Hematopoietic multipotent progenitor cell treated with erythropoietin and hydrocortisone succinate and interleukin-3 and kit ligand, for 6 days (in vitro differentiated cells): ENCODE results near the gene OR51B2.
"Not testable (repeated sequence)": the region's sequence is repeated elsewhere in the genome, so short reads cannot be mapped to it uniquely, and the experiment has no call there.

Source experiments
- DNase-seq: peaks from one replicate; pipeline ENCODE4 v3.0.0-alpha.2; 2015

Gene OR51B2

DNA sequence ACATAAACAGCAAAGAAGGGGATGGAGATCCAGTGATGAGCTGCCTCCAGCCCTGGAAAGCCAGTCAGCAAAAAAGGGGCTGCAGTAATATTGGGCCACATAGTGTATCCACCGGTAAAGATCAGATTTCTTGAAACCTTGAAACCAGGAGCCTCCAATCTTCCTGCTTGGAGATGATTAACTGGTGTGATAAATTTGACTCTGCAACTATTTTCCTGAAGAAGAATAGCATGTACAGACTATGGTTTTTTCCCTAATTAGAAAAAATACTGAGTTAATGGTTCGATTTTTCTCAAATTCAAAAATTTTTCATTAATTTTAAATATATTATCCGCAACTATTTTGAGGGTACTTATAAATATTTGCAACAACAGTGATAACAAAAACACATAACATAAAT is at the start of gene OR51B2:
TSS of gene OR51B2 (minus strand) at position 101 of the 400 bp plus-strand sequence. CDS start at position 101, 0 bp downstream.
- no peak for DNase-seq

DNA sequence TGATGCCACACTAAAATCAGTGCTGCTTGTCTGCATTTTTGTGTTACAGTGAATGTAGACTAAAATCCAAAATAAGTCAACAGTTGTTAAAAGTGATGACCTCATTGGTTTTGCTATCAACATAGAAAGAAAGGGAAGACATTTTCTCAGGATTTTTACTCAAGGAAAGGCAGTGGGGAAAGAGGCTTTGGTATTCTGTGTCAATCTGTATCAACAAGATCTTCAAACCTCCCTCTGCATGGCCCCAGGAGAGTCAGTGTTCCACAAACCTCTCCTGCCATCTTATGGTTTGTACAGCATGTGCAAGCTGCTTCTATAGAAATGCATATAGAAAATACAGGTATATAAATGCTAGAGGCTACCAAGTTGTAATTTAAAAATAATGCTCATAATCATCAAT is 45.7 kb upstream of the OR51B2 start:
- peak; percentile 84 for DNase-seq

DNA sequence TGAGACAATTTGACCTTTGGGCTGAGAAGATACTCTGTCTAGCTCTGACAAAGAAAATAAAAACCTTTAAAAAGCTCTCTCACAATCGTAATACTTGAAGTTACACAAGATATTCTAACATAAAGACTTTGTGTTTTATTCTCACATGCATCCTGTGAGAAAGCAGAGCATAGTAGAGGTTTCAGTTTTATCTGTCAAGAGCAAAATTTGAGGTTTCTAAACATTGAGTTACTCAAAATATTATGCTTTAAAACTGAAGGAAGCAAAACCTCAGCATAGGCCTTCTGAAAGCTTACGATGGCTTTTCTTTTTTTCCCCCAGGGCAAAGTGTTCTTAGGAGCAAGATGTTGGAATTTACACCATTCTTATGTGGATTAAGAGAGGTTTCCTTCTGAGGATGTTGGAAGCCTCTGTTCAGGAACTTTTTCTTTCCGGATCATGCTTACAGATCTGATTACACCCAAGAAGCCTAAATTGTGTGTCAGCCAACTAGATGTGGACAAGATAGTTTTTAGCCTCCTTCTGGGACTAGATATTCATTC is 44.5 kb upstream of the OR51B2 start:
- DNase-seq: no peak

GRCh38 chr11:5367448-5368074 is 43.5 kb upstream of the OR51B2 start:
- DNase-seq: no peak

DNA sequence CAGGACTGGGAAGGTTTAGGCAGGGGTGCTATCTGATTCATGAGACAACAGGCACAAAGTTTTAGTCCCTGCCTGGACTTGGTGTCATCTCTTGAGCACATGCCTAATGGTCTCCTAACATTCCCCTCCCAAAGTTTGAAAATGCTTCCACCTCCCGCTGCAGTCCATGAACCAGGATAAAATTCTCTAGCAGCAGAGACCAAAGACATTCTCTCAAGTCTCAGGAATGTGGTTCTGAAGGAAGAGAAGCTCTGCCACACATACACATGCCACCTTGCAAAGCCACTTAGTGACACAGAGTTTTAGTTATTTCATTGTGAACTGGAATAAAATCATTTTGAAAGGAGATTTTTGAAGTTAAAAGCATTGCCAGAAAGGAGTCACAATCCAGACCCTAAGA is 42.8 kb upstream of the OR51B2 start:
- no peak for DNase-seq

DNA sequence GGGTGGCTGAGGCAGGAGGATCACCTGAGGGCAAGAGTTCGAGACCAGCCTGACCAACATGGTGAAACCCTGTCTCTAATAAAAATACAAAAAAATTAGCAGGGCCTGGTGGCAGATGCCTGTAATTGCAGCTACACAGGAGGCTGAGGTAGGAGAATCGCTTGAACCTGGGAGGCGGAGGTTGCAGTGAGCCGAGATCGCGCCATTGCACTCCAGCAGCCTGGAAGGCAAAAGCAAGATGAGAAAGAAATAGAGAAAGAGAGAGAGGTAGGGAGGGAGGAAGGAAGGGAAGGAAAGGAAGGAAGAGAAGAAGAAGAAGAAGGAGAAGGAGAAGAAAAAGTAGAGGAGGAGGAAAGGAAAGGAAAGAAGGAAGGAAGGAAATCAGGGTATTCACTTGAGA is 42.3 kb upstream of the OR51B2 start:
- not testable (repeated sequence) for DNase-seq

DNA sequence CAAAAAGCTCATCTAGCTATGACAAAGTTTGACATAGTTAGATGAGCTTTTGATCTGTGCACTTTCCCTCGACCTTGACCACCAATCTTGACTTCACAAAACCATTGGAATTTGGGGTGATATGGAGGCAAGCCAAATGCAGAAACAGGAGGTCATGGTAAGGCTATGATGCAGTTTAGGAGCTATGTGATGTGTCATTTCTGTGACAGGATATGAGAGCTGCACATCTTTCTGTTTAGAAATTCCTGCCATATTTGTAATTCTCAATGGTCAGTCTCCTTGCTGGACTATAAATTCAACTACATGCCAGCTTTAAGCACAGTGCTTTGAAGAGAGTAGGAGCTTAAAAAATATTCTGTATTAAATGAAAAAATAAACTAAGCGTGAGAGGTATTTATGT is 40.1 kb upstream of the OR51B2 start:
- no peak for DNase-seq

GRCh38 chr11:5363679-5364078 is 39.6 kb upstream of the OR51B2 start:
- no peak for DNase-seq

DNA sequence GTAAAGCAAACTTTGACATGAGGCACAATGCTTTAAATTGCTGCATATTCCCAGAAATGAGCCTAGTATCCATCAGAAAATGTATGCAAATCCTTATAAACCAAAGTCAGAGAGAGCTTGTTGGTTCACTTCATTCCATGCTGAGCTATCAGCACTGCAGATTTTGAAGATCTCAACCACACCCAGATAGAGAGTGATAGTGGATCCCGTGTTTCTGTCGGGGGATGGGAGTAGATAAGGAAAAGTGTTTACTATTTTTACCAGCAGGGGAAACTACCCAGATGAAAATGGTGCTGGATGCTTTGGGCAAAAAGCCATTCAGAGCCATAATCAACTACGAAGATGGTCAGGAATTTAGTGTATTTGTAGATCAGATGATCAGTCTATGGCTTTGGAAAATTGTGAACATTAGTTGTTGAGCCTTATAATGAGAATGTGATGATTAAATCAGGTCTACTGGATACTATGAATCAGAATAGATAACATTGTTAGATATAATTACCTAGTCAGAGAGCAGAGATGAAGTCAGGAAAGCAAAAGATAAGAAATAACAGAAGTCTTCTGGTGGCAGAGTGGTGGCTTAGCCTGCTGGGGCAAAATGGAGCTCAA is 38.0 kb upstream of the OR51B2 start:
- DNase-seq: no peak

- DNase-seq: not testable (repeated sequence)
Observed at GRCh38 chr11:5356031-5356430, 31.9 kb upstream of the OR51B2 start.

DNA sequence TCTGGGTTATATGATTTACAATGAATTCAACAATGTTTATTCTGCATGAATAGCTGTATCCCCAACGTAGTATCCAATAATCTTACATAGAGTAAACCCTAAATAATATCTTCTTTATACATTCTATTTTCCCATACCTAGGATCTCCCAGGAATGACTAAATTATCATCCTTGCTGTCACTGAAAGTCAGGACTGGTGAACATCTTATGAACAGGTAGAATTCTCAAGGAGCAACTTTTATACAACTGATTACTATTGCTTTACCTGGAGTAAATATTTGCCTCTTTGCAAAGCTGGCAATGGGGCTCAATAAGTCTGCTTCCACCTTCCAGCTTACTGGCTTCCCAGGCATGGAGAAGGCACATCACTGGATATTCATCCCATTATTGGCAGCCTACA is 27.1 kb upstream of the OR51B2 start, which contains the start of gene OR51B6:
TSS of gene OR51B6 (plus strand) at position 301 of the 400 bp plus-strand sequence. CDS start at position 301, 0 bp downstream.
- no peak for DNase-seq

DNA sequence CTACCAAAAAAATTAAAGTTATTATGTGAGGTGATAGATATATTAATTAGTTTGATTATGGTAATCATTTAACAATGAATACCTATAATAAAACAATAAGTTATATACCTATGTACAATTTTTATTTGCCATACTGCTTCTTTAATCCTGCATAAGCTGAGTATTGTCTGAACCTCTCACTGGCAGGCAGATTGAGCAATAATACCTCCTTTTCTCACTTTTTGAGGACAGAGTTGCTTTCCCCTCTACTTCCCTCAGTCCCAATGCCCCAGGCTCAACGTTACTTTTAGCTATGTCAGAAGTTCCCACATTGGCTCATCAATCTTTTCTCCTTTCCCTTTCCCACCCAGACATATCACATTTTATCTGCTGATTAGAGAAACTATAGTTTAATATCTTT is 25.5 kb upstream of the OR51B2 start:
- no peak for DNase-seq

- peak; percentile 70 for DNase-seq
Observed at GRCh38 chr11:5348551-5349194, 24.6 kb upstream of the OR51B2 start.

- no peak for DNase-seq
Observed at GRCh38 chr11:5345831-5346230, 21.7 kb upstream of the OR51B2 start.

DNA sequence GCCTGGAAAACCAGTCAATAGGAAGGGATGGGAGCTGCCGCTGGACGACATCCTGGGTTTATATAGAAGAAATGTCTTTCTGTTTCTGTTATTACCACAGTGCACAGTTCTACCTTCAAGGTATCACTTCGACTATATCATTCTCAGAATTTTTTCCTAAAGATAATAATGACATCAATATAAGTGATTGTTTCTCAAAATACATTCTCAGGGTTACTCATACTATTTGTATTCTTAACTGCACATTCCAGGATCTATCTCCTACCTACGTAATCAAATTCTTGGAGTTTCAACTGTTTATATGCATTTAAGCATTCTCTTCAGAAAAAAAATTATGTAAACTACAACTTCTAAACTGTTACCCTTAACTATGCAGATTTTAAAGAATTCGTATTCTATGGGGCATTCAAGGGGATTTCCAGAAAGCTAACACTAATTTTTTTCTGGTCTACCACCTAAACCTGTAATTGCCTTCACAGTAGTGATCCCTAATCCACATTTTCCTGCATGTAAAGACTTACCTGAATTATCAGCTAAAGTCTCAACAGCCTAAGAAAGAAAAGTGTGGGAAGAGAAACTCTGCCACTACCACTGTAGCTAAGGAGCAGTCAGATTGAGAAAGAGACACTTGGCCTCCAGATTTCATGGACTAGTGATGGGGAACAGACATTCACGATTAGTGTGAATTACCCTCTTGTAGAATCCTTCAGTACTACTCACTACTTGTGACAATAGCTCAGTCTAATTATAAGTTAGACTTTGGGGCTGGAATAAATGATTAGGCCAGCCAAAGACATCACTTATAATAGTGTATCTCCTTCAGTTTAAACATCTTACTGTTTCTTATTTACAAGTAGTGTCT is 19.6 kb upstream of the OR51B2 start, which contains the start of gene OR51B5:
TSS of gene OR51B5 (minus strand) at position 51 of the 862 bp plus-strand sequence. CDS start at position 51, 0 bp downstream.
- no peak for DNase-seq

DNA sequence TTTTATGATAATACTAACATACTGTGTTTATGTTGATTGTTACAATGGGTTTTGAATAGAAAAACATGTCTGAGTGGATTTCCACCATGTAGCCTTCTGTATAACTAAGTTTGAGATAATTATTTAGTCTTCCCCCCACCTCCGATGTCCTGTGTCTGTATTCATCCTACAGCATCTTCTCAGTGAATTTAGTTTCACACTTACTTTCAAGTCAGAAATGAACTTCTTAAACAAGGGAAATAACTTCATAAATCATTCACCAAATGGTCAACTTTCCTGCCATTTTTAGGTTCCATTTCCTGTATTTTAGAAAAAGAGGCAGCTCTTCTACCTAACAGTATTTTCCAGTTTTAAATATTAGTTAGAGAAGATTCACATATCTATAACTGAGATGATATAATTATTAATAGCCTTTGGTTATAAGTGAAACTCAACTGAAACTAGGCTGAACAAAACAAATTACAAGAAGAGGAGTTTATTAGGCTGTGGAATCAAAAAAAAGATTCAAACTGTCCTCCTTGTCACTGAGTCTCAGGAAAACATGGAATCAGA is 15.8 kb upstream of the OR51B2 start:
- DNase-seq: no peak

GRCh38 chr11:5337253-5337652 is 13.2 kb upstream of the OR51B2 start:
- DNase-seq: not testable (repeated sequence)

GRCh38 chr11:5336331-5336730 is 12.2 kb upstream of the OR51B2 start:
- no peak for DNase-seq

DNA sequence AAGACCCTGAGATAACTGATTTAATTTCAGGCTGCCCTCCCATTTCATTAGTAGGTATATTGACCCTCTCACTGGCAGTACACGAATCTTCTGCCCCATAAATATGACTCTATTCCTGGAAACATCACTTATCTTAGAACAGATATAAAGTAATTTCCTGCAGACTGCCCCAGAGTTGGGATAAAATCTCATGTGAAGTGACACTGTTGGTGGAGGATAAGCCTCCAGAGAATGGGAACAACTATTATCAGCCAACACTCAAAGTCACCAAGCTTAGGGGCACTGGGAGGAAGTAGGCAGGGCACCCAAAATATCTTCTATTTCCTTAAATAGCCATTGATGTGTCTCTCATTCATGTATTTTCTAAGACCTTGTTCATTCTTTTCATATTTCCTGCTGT is 11.1 kb upstream of the OR51B2 start:
- DNase-seq: peak; percentile 63

DNA sequence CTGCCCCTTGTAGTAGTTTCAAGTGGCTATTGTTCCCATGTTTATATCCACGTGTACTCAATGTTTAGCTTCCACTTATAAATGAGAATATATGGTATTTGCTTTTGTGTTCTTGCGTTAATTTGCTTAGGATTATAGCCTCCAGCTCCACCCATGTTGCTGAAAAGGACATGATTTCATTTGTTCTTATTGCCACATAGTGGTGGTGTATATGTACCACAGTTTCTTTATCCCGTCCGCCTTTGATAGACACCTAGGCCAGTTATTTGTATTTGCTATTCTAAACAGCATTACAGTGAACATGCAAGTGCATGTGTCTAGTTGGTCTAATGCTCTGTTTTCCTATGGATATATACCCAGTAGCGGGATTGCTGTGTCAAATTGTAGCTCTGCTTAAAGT is 6.8 kb downstream of the OR51B2 start:
- peak; percentile 42 for DNase-seq

- DNase-seq: not testable (repeated sequence)
Observed at GRCh38 chr11:5313326-5314023, 10.6 kb downstream of the OR51B2 start.

DNA sequence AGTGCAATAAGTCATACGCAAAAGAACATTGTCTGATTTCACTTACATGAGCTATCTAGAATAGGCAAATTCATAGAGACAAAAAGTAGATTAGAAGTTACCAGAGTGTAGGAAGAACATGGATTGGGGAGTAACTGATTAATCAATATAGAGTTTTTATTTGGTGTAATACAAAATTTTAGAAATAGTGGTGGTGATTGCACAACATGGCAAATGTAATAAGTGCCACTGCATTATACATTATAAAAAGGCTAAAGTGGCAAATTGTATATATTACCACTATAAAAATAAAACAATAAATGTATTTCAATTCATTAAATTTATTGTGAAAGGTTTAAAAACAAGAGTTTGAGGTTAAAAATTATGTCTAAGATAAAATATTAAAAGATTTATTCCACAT is 13.7 kb downstream of the OR51B2 start:
- DNase-seq: no peak
